Endothelial cell of hepatic sinusoid (primary cell): ENCODE data around the gene TTLL8.

ENCODE experiments used
- in situ Hi-C: cut with HindIII; loops from 2 replicates; pipeline ENCODE4 v1.10.0; 2017; ENCODE audit warnings: low sequenced_read_pairs

TTLL8 gene

GRCh38 chr22:50062509-50063135 is 4.5 kb upstream of the TTLL8 start:
- in situ Hi-C loops = no loop called here

GRCh38 chr22:50061824-50062355 is 3.8 kb upstream of the TTLL8 start:
- in situ Hi-C loops = no loop called here

GRCh38 chr22:50061141-50061823 is 3.2 kb upstream of the TTLL8 start:
- in situ Hi-C loops = no loop called here

- in situ Hi-C loops = no loop called here
These were observed 2.5 kb upstream of the TTLL8 start for GRCh38 chr22:50060441-50061140.

- in situ Hi-C loops = no loop called here
These were observed 1.8 kb upstream of the TTLL8 start for GRCh38 chr22:50059881-50060262.

GRCh38 chr22:50058906-50059880 is 1.1 kb upstream of the TTLL8 start:
- in situ Hi-C loops = no loop called here

- in situ Hi-C loops = no loop called here
These were observed 629 bp downstream of the TTLL8 start for GRCh38 chr22:50057278-50058060.

GRCh38 chr22:50056214-50056972 is 1.7 kb downstream of the TTLL8 start:
- in situ Hi-C loops = no loop called here

- in situ Hi-C loops = no loop called here
These were observed 4.2 kb downstream of the TTLL8 start for GRCh38 chr22:50053861-50054260.

- in situ Hi-C loops = no loop called here
These were observed 6.2 kb downstream of the TTLL8 start for GRCh38 chr22:50051930-50052329.

- in situ Hi-C loops = no loop called here
These were observed 8.6 kb downstream of the TTLL8 start for GRCh38 chr22:50049299-50050195.

GRCh38 chr22:50048836-50049235 is 9.3 kb downstream of the TTLL8 start:
- in situ Hi-C loops = no loop called here

- in situ Hi-C loops = no loop called here
These were observed 9.9 kb downstream of the TTLL8 start for GRCh38 chr22:50048061-50048765.

GRCh38 chr22:50047346-50047745 is 10.8 kb downstream of the TTLL8 start:
- in situ Hi-C loops = no loop called here

- in situ Hi-C loops = no loop called here
These were observed 11.4 kb downstream of the TTLL8 start for GRCh38 chr22:50046481-50047245.

GRCh38 chr22:50046019-50046415 is 12.1 kb downstream of the TTLL8 start:
- in situ Hi-C loops = no loop called here
